GM18499 (cell line): ENCODE data around the gene WSCD1.

Experiments
- ATAC-seq: cut with Tn5 transposase; IDR thresholded peaks from one replicate; pipeline ENCODE4 v1.9.1; 2021; ENCODE audit warnings: moderate number of reproducible peaks; ENCODE audit not compliant: insufficient read depth, unreplicated experiment

WSCD1 gene

GRCh38 chr17:6057562-6057961 lies 12.6 kb upstream of the WSCD1 start:
- no peak for ATAC-seq

DNA sequence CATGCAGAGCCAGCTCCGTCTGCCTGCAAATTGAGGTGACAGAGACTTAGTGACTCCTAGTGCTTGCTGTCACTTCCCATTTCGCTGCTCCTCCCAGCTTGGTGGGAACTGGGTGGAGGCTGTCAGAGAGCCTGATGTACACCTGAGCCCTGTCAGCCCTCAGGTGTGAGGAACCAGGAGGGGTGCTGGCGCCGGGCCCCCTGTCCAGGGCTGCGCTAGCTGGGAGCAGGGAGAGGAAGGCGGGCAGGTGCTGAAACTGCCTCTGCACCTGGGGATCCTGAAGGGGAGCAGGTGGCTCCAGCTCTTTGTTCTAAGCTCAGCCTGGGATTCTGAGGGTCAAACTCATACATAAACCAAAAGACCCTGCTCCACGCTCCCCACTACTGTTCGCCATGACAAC lies 10.8 kb upstream of the WSCD1 start:
- ATAC-seq = no peak

DNA sequence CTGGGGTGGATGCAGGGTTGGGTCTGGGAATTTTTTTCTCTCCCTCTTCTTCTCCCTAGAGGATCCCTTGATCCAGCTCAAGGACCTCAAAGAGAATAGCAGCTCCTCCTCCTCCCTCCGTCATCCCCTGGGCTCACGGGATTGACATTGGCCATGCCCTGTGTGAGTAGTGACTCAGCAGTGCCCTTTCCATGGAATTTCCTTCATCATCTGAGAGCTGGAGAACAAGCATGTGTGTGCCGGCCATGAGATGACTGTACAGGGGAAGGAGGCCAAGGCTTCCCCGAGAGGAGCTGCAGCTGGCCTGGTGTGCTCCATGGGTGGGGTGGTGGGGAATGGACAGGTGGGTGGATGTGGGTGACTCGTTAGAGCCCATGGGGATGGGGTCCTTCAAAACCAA lies 8.9 kb upstream of the WSCD1 start:
- no peak for ATAC-seq

DNA sequence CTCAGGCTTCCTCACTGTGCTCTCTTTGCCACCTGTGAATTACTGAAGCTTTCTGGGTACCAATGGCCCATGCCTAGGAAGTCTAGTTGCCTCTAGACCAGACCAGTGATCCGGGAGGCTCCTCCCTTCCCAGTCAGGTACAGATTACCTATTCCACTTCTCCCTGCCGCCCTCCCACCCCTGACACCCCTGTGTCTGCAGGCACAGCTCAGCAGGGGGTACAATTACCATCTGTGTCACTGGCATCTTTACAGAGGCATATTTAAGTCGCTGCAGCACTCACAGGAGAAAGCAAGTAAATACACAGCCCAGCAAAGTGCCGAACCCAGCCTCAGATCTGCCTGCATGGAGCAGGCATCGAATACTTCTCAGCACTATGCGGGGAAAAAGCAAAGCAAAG lies 5.3 kb upstream of the WSCD1 start:
- ATAC-seq = no peak

DNA sequence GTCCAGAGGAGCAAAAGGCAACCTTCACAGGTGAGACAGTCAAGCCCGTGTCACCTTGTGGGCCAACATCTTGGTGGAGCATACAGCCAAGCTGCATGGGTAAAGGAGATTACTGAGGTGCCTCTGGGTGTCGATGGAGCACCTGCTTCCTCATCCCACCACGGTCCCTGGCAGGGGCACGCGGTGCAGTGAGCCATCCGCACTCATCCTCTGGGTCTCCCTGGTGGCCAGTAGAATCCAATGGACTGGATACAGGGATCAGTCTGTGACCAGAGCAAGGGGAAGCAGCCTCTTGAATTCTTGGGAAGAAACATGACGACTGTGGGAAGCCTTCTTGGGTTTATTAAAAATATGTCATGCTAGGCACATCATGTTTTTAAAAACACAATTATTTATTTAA lies 4.8 kb upstream of the WSCD1 start:
- no peak for ATAC-seq

DNA sequence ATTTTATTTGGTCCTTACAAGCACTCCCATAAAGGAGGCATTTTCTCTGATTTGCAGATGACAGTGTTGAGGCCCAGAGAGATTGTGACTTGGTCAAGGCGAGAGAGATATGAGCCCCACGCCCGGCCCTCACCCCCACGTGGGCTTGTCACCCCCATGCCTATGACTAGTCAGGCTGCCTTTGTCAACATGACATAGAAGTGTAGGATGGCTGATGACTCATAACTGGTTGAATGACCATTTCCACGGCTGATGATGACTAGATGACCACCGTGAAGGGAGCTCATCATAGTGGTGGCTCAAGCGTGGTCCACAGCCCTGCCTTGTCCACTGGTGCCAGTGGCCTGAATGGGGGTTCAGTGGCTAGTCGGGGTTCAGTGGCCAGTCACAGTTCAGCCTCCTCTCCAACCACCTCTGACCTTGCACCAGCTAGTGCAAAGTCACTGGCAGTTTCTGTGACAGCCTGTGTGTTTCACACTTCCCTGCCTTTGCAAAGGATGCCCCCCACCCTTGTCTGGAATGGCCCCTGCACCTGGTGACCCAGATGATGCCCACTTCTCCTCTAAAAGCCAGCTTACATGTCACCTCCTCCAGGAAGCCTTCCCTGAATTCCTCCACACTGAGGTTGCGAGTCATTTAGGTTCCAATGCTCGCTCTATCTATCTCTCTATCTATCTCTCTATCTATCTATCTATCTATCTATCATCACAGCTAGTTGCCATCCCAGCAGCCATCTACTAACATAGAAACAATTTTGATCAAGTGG lies 3.8 kb upstream of the WSCD1 start:
- ATAC-seq = no peak

GRCh38 chr17:6067060-6067459 lies 3.1 kb upstream of the WSCD1 start:
- ATAC-seq = no peak

- no peak for ATAC-seq
Measured at GRCh38 chr17:6070430-6070912, 292 bp downstream of the WSCD1 start.

- no peak for ATAC-seq
Measured at GRCh38 chr17:6070913-6071511, 833 bp downstream of the WSCD1 start.

DNA sequence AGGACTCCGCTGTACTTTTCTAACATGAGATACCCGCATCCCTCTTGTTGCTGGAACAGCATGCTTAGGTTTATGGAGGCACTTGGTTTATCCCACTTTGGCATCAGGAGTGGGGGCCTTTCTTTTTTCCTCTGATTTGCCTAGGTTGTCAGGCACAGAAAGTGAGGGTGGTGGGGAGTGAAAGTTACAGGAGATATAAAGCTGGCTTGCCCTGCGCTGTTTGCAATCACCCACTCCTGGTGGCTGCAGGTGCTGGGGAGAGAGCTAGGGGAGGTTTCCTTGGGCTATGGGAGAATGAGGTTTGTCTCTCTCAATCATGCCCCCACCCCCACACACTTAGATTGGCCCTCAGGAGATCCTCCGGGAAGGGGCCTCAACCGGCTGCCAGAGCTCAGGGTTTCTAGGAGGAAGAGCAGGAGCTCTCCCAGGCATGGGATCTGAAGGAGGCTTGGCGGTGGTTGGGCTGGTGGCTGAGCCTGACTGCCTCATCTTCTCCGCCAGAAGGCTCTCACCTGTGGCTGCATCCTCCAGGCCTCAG lies 1.4 kb downstream of the WSCD1 start:
- ATAC-seq = no peak

GRCh38 chr17:6072157-6072556 lies 2.0 kb downstream of the WSCD1 start:
- ATAC-seq = no peak

DNA sequence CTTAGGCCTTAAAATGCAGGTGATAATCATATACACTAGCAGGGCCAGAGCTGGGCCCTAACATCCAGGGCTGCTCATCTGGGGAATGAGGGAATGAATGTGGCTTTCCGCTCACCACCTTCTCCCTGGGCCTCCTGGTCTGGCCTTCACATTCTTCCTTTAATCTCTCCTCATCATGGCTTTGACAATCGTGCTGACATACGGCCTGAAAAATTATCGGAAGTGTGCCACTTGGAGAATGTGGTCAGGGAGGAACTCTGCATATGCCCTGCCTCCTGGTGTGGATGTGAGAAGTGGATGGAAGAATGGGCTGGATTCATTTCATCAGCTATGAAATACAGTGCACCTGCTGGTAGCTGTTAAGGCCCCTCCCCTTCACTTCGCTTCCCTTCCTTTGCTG lies 2.4 kb downstream of the WSCD1 start:
- no peak for ATAC-seq

DNA sequence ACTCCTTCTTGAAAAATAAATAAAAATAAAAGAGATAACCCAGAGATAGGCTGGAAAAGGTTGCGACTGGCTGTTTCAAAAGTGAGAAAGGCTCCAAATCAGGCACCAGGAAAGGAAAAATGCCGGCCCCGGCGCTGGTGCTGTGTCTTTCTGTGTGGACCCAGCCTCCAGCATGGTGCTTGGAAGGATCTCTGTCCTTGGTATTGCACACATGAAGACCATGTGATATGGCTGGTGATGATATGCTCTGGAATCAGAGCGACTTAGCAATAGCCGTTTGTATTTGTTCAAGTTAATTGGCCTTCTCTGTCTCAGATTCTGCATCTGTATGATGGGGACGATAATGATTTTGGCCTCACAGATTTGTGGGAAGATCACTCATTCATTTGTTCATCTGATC lies 3.4 kb downstream of the WSCD1 start:
- ATAC-seq = no peak

GRCh38 chr17:6075050-6075449 lies 4.9 kb downstream of the WSCD1 start:
- ATAC-seq = no peak

- no peak for ATAC-seq
Measured at GRCh38 chr17:6075845-6076244, 5.7 kb downstream of the WSCD1 start.

DNA sequence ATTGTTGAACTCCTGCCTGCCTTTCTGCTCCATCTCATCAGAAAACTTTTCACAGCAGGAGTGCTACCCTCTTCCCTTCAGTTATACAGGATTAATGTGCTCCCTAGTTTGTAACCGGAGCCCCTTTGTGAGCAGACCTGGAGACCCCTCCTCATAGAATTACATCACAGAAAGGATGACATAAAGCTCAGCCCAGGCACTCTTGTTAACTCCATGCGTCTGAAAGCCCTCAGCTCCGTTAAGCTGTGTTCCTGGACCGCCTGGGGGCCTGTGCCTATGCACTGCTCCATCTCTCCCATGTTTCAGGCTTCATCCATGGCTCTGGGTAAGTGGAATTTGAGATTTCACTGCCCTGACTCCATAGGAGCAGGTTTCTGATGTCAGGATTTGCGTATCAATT lies 7.6 kb downstream of the WSCD1 start:
- ATAC-seq = no peak

DNA sequence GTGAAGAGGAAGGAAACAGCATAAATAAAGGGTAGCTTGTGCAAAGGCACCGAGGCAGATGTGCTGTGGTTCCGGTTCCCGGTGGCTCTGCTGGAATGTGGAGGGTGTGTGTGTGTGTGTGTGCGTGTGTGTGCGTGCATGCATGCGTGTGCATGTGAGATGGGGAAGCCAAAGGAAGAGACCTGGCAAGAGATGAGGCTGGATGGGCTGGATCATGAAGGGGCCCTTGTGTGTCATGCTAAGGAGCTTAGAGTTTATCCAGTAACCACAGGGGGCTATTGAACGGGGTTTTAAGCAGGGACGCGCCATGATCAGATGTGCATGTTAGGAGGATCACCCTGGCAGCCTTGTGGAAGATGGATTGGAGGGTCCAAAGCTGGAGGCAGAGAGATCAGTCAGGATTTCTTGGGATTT lies 8.3 kb downstream of the WSCD1 start:
- no peak for ATAC-seq

GRCh38 chr17:6079155-6079888 lies 9.1 kb downstream of the WSCD1 start:
- no peak for ATAC-seq

DNA sequence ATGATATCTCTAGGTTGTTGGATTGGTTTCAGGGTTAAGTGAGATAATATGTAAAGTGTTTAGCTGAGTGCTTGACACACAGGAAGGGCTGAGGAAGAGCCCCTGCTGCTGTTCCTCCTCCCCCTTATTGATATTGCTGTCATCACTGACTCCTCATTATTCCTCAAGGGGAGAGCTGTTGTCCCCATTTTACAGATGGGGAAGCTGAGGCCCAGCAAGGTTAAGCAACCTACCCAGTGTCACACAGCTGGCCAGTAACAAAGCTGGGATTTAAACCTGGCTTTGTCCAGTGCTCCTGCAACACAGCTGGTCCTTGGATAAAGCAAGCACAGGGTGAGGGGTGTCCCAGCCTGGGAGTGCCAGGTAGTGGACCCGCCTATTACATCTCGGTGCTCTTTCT lies 9.8 kb downstream of the WSCD1 start:
- no peak for ATAC-seq

DNA sequence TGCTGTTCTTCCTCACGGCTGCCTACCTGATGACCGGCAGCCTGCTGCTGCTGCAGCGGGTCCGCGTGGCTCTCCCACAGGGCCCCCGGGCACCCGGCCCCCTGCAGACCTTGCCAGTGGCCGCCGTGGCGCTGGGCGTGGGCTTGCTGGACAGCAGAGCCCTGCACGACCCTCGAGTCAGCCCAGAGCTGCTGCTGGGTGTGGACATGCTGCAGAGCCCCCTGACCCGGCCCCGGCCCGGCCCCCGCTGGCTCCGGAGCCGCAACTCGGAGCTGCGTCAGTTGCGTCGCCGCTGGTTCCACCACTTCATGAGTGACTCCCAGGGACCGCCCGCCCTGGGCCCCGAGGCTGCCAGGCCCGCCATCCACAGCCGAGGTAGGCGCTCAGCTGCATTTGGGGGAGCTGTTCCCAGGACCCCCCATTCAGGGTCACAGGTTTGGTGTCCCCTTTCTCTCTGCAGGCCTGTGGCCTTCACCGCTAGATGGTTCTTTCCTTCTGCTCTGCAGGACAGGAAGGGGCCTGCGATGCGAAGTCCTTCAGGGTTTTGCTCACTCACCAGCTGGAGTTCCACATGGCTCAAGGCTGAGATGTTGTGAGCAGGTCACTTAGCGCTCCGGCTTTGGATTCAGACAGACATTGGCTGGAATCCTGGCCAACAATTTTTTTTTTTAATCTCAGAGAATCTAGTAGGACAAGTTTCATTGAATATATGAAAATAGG lies 10.7 kb downstream of the WSCD1 start:
- ATAC-seq = no peak

DNA sequence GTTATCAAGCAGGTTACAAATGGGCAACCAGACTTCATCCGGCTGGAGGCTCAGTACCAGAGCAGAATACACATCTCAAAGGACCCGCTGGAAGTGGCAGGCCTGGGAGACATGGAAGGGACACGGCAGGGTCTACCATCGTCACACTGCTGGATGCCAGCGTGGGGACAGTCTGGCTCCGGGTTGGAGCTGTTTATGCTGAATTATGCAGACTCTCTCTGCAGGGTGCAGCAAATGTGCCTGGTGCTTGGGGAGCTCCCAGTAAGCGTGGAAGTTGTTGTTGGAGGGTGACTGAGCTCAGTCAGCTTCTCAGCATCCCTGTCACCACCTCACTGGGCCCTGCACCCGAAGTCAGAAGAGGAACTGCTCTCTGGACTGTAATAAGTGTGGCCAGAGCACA lies 12.2 kb downstream of the WSCD1 start:
- ATAC-seq = no peak
